Activated CD4-positive, alpha-beta T cell treated with anti-CD3 and anti-CD28 coated beads, Interleukin-2, amount 50 U/mL, for 1 hour (primary cell): Measurements from ENCODE around the gene PHACTR1.
"Not testable (repeated sequence)": the region's sequence is repeated elsewhere in the genome, so short reads cannot be mapped to it uniquely, and the experiment has no call there.

Experiments used
- DNase-seq: peaks from one replicate; pipeline ENCODE4 v3.0.0-alpha.2; 2020

PHACTR1 gene

GRCh38 chr6:13216236-13217014 is 499.9 kb downstream of the PHACTR1 start:
- no peak for DNase-seq

DNA sequence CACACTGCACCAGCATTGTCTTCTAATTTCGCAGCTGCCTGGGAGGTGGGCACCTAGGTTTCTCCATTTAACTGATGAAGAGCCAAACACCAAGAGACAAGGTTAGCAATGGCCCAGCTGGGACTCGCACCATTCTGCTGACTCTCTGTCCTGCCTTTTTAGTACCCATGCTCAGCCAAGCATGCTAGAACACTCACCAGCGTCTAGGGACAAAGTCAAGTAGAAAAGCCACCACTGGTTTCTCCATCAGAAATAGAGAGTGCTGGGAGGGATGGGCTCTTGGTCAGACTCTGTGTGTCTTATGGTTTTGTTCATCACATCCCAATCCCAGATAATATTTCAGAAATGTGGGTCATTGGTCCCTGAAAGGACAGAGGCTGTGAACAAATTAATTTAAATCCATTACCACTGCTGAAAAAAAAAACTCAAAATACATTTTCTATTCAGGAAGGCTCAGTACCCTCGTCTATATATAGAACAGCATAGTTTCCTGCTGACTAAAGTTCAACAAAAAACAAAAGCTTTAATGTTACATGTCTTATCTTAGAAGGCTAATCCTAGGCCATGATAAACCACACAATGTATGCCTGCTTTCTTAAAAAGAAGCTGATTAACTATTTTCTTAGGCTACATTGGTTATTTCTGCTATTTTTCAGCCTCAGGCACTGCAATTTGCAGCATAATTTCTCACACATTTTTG is 500.8 kb downstream of the PHACTR1 start:
- DNase-seq: no peak

GRCh38 chr6:13220266-13220665 is 503.7 kb downstream of the PHACTR1 start:
- no peak for DNase-seq

GRCh38 chr6:13222048-13222447 is 505.5 kb downstream of the PHACTR1 start:
- DNase-seq: no peak

- no peak for DNase-seq
Measured at GRCh38 chr6:13226071-13226470, 509.5 kb downstream of the PHACTR1 start.

GRCh38 chr6:13228264-13229204 is 512.0 kb downstream of the PHACTR1 start:
- DNase-seq: no peak

DNA sequence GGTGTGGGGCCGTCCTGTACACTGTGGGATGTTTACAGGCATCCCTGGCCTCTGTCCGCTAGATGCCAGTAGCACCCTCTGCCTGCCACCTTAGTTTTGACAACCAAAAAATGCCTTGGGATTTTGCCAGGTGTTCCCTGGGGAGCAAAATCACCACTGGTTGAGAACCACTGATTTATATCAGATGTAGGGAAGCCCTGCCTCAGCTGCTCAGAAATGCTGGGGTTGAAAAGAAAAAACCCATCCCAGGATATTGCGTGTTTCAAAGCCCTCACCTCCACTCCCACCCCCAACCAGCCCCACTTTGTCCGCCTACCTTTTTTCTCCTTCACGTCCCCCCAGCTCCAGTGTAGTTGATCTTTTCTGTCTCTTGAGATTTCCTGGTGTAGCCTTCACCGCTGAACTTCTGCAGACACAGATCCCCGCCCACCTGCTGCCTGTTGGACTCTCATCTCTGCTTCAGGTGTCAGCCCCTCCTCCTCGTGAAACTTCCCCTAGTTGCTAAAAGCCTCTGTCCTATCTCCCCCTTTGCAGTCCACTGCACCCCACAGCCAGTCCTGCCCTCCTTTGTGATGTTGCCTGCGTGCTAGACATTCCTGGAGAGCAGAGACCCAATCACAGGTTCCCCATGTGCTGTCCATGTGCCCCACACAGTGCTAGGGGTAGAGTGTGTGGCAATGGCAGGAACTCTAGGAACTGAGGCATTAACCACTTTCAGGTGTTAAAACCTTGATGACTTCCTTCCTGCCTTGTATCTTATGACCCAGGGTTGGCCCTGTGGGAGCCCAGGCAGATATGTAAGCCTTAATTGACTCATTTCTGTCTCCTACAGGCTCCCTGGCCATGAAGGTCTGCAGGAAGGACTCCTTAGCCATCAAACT is 512.9 kb downstream of the PHACTR1 start:
- DNase-seq: no peak

DNA sequence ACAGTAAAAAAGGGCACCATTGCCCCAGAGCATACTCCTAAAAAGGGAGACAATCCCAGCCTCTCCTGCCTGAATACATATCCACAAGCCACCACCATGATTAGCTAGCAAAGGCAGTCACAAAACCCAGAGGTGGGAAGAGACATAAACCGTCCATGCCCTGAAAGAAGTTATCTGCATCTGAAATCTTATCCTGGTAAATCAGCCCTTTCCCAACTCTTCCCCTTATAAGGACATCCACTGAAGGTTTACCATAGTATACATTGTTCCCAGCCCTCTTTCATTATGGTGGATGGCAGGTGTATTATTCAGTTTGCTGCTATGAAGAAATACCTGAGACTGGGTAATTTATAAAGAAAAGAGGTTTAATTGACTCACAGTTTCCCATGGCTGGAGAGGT is 516.5 kb downstream of the PHACTR1 start:
- no peak for DNase-seq

DNA sequence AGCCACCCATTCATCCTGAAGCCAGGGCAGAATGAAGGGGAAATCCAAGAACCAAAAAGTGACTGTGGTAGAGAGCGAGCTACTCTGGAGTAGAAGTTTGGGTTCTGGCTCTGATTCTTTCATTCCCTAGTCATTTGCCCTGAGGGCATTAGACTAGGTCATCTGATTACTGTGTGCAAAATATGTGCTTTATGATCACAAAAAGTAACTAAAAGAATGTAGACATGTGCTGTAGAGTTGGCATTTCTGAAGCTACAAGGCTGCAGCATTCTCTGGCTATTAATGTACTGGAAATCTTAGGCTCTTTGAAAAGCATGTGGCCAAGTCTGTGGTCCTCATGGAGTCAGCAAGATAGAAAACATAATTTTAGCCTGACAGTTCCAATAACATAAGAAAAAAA is 517.6 kb downstream of the PHACTR1 start:
- no peak for DNase-seq

DNA sequence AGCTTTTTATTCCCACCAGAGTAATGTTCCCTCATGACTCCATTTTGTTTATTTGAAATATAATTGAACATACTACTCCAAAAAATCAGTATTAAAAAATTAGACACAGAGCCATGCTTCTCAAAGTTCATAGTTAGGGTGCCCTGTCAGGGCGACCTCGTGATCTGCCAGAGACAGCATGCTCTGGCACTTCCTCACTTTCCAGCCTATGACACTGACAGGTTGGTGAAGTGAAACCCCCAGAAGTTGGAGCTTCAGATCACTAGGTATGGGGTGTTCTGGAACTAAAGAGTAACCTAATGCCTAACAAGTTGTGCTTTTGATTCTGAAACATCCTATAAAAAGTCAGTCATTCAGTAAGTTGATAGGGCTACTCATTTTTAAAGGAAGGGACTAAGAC is 518.8 kb downstream of the PHACTR1 start:
- no peak for DNase-seq

GRCh38 chr6:13237318-13237717 is 520.8 kb downstream of the PHACTR1 start:
- DNase-seq: no peak

GRCh38 chr6:13238017-13238416 is 521.5 kb downstream of the PHACTR1 start:
- no peak for DNase-seq

DNA sequence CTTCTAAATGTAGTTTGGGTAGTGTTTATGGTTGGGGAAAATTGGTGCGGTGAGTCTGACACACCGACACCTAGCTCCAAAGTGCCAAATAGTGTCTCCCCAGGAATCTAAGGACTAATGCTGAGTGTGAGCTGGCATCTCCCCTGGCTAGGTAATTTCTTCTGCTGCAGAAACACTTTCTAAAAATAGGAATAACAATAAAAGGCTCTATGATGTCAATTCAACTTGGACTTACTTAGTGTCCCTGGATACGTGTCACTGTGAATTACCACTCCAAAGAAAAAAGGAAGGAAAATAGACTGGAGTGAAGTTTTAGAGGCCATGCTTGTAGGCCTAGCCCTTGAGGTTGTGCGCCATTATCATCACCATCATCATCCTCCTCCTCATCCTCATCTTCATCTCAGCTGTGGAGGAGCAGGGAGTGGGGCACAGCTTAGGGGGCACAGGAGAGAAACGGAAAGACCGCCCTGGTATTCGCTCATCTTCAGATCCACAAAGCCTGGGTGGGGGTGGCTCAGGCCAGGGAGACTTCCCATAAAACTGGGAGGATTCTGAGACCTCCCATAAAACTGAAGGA is 522.2 kb downstream of the PHACTR1 start:
- DNase-seq: no peak

DNA sequence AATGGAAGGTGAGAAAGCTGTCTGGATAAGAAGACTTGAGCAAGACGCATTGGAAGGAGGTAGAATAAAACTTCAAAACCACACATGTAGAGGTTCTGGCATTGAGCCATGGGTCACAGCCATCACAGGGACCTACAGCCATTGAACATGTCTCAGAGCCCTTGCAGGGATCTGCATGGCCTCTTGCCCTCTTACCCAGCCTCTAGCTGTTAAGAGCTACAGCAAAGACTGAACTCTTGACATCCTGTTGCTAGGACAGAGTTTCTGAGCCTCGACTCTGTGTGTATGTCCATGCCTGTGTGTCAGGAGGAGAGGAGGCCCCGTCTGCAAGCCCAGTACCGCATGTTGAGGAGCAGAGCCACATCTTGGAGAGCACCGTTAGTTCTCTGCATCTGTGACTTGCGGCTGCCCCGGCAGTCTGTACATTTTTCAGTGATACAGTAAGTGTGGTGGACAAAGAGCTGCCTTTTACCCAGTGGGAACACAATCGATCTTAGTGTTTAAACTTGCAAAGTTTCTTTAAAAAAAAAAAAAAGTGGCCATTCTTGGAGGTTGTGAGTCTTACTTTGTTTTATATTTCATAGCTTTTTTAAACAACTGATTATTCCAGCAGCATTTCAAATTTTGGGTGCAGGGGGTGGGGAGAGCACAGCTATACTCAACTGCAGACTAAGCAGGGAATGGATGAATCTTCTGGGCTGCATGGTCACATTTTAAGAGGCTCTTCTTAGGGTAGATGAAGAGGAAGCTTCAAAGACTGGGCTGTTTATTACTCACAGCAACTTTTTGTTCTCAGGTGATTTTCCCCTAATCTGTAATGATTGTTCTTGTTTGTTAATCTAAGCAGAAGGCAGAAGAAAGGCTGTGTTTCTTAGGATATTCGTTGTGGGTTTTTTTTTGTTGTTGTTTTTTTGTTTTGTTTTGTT is 523.2 kb downstream of the PHACTR1 start:
- no peak for DNase-seq

- no peak for DNase-seq
Measured at GRCh38 chr6:13241364-13241763, 524.8 kb downstream of the PHACTR1 start.

DNA sequence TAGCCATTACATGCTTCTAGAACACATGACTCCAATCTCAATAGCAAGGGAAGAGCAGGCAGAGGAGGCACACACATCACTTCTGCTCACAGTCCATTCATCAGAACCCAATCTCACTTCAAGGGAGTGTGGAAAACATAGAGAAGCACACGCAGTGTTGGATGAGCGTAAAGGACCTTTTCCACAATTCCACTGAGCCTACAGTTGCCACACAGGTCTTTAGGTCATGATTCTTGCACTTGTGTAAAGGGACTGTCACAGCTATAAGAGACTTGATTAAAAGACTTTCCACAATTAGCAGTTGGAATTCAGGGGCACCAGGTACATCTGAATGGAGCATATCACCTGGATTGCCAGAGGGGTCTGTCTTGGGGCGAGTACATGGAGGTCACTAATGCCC is 525.6 kb downstream of the PHACTR1 start:
- no peak for DNase-seq

DNA sequence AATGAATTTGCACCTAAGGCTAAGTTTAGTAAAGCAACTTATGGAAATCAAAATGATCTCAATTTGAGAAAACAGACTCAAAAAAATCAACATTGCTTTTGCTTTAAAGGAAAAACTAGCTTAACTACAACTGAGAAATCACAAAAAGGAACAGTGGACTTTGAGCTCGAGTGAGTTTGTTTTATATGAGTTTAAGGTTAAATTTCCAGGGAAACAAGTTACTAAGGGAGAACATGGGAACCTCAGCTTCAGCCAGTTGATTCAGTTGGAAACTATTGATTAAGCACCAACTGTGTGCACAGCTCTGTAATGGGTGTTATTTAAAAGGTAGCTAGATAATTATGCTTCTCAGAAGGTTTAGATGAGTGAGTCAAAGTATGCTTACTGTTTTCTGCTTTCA is 526.0 kb downstream of the PHACTR1 start:
- DNase-seq: no peak

- DNase-seq: no peak
Measured at GRCh38 chr6:13243033-13243432, 526.5 kb downstream of the PHACTR1 start.

- DNase-seq: not testable (repeated sequence)
Measured at GRCh38 chr6:13243745-13244144, 527.2 kb downstream of the PHACTR1 start.

DNA sequence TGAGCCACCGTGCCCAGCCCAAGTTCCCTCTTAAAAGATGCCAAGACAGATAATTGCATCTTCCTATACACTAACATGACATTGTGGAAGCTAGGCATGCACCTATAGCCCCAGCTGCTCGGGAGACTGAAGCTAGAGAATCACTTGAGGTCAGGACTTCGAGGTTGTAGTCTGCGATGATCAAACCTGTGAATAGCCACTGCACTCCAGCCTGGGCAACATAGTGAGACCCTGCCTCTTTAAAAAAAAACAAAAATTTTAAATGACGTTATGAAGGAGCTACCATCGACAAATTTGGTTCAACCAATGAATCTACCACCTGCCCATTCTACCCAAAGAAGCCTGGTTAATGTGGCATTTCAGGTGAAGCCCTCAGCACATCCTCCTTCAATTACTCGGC is 531.1 kb downstream of the PHACTR1 start:
- no peak for DNase-seq

DNA sequence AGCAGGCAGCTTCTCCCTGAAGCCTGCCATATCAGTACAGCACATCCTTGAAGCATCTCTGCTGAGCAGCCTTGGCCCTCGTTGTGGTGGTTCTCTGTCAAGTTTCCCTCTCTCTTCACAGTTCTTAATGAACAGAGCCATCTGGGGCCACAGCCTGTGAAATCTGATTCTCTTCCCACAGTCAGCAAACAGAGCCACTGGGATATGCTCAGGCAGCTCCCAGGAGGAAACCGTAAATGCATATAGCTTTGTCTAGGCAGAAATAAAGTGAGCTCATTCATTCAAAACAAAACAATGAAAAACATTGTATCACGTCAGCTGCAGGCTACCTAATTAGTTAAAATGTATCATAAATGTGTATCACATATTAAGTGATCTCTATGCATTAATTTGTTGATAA is 531.5 kb downstream of the PHACTR1 start:
- DNase-seq: no peak
